HepG2 (cell line): ENCODE results near the gene CGNL1. TPM values are rescaled to one million over a fixed set of nuclear protein-coding genes. Genes with fewer than 3 reads are reported as not detected.

Experiments
- AKAP8 ChIP-seq: sonication (generic); formaldehyde crosslinking; IDR thresholded peaks from 2 replicates; pipeline ENCODE4 v1.5.1; 2020; ENCODE audit warnings: mild to moderate bottlenecking, missing genetic modification reagents
- CBX5 ChIP-seq: sonication (generic); formaldehyde crosslinking; IDR thresholded peaks from 2 replicates; pipeline ENCODE4 v1.4.0; 2020; ENCODE audit warnings: missing genetic modification reagents, borderline replicate concordance
- HES4 ChIP-seq: sonication (generic); formaldehyde crosslinking; IDR thresholded peaks from 2 replicates; pipeline ENCODE4 v1.9.0; 2021; ENCODE audit warnings: mild to moderate bottlenecking, missing genetic modification reagents, borderline replicate concordance
- KLF15 ChIP-seq: sonication (generic); formaldehyde crosslinking; IDR thresholded peaks from 2 replicates; pipeline ENCODE4 v1.8.1; 2023; ENCODE audit warnings: borderline replicate concordance, mild to moderate bottlenecking, inconsistent platforms, missing genetic modification reagents, mixed read lengths
- NFRKB ChIP-seq: fragments of 450-650 bp; IDR thresholded peaks from 2 replicates; pipeline ENCODE4 v1.6.1; 2017
- PLRG1 ChIP-seq: fragments of 450-650 bp; conservative IDR thresholded peaks from 2 replicates; pipeline ENCODE4 v1.6.1; 2016
- SAP130 ChIP-seq: IDR thresholded peaks from 2 replicates; pipeline ENCODE4 v1.6.1; 2016; ENCODE audit warnings: low read depth
- ZKSCAN1 ChIP-seq: fragments of 150-350 bp; IDR thresholded peaks from 2 replicates; pipeline ENCODE4 v1.6.1; 2014; ENCODE audit warnings: low read length
- ZNF337 ChIP-seq: sonication (generic); formaldehyde crosslinking; IDR thresholded peaks from 2 replicates; pipeline ENCODE4 v1.5.1; 2020; ENCODE audit warnings: missing genetic modification reagents, low read depth, mild to moderate bottlenecking, borderline replicate concordance
- ZNF563 ChIP-seq: sonication (generic); formaldehyde crosslinking; IDR thresholded peaks from 2 replicates; pipeline ENCODE4 v1.8.0; 2022; ENCODE audit warnings: mild to moderate bottlenecking, moderate library complexity, missing genetic modification reagents
- ZNF572 ChIP-seq: sonication (generic); formaldehyde crosslinking; IDR thresholded peaks from 2 replicates; pipeline ENCODE4 v1.5.1; 2020; ENCODE audit warnings: mild to moderate bottlenecking, missing genetic modification reagents
- ZNF720 ChIP-seq: sonication (generic); formaldehyde crosslinking; IDR thresholded peaks from 2 replicates; pipeline ENCODE4 v1.4.0; 2020; ENCODE audit warnings: missing genetic modification reagents
- ZSCAN29 ChIP-seq: sonication (generic); formaldehyde crosslinking; conservative IDR thresholded peaks from 2 replicates; pipeline ENCODE4 v1.4.0; 2020; ENCODE audit warnings: mild to moderate bottlenecking, missing genetic modification reagents
- polyA plus RNA-seq, 8 experiments: library from polyadenylated mRNA; depleted of rRNA in 3 of 8; stranded (reverse) in 7 of 8; unstranded in 1 of 8; fragments of >200 nt; fragmentation: Illumina TruSeq in 4 of 8; extraction: Trizol in 4 of 8; gene quantifications; 2 replicates each; pipeline versions ENCODE4 v1.2.1 to v1.2.3, GENCODE V29; 2011 to 2016; ENCODE audit warnings: low read depth in 4 of 8, missing spikeins in 1 of 8, mixed read lengths in 1 of 8; ENCODE audit not compliant: insufficient read depth in 1 of 8
- total RNA-seq, 5 experiments: library from RNA; depleted of rRNA; stranded (reverse); fragments of >200 nt; fragmentation: Illumina TruSeq; extraction: Trizol; gene quantifications; 2 replicates each; pipeline ENCODE4 v1.2.3, GENCODE V29; 2016; ENCODE audit warnings: low read depth in 1 of 5
- TF ChIP-seq, protein P1 (sequence below), 2 experiments: sonication (generic) in 1 of 2; formaldehyde crosslinking in 1 of 2; IDR thresholded peaks; 2 replicates each; pipeline versions ENCODE4 v1.4.0 to v1.6.1; 2018 to 2020; ENCODE audit warnings: missing genetic modification reagents in 2 of 2, borderline replicate concordance in 1 of 2, low read depth in 1 of 2, mild to moderate bottlenecking in 1 of 2, missing biosample characterization in 1 of 2
- TF ChIP-seq, protein P2 (sequence below): IDR thresholded peaks from 2 replicates; pipeline ENCODE4 v1.6.1; 2016; ENCODE audit warnings: low read depth, control low read depth
- TF ChIP-seq, protein P3 (sequence below): sonication (generic); formaldehyde crosslinking; IDR thresholded peaks from 2 replicates; pipeline ENCODE4; 2020; ENCODE audit warnings: missing genetic modification reagents, mild to moderate bottlenecking, borderline replicate concordance
- TF ChIP-seq, protein P4 (sequence below): sonication (generic); formaldehyde crosslinking; IDR thresholded peaks from 2 replicates; pipeline ENCODE4 v1.5.0; 2020; ENCODE audit warnings: mild to moderate bottlenecking, missing genetic modification reagents
- TF ChIP-seq, protein P5 (sequence below): IDR thresholded peaks from 2 replicates; pipeline ENCODE4 v1.6.1; 2016; ENCODE audit warnings: low read depth

Gene CGNL1
- total and polyA plus RNA-seq, 2 of the 13 experiments (the other 11 are each of a cell fraction or from before 2014, with no cell fraction given), result 5.6 to 15.6 TPM

DNA sequence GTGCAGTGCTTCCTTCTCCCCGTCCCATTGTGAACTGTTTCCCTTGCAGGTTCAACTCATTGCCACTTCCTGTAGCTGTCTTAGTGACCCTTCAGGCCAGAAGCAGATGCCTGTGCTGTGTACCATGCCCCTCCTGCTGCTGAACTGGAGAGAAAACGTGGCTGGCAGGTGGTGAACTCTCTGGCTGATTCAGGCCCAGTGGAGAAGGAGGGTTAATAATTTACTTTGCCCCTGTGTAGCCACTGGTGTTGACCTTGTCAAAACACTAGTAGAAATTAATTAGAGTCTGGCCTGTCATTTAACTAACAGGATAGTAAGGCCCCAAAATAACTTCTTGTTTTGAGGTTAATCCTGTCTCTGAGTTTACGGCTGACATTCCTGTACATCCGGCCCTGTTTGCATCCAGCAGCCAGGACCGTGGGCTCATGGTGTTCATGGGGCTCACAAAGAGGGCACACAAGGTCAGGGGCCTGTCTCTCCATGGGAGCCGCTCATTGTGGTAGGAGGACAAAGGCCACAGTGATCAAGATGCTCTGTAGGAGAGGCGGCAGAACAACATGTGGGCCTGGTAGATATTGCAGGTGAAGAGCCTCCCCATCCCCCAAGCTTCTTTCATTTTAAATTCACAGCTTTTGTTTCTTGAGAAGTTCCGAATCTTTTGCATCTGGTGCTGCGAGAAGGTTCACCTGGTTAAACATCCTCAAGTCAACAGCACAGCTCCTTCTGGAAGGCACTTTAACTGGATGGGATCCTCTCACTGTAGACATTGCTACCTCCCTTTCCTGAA is 101.6 kb downstream of the CGNL1 start (continued):
- TF ChIP-seq, protein P1, sequence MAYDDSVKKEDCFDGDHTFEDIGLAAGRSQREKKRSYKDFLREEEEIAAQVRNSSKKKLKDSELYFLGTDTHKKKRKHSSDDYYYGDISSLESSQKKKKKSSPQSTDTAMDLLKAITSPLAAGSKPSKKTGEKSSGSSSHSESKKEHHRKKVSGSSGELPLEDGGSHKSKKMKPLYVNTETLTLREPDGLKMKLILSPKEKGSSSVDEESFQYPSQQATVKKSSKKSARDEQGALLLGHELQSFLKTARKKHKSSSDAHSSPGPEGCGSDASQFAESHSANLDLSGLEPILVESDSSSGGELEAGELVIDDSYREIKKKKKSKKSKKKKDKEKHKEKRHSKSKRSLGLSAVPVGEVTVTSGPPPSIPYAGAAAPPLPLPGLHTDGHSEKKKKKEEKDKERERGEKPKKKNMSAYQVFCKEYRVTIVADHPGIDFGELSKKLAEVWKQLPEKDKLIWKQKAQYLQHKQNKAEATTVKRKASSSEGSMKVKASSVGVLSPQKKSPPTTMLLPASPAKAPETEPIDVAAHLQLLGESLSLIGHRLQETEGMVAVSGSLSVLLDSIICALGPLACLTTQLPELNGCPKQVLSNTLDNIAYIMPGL (CRISPR knock-in tag; IDR thresholded peaks at IDR 0.05; ENCODE audit: borderline replicate concordance in 1 of 2, low read depth in 1 of 2), result peak in 1 of 2 experiments; percentile 41; a peak in 2 of 4 replicates
- TF ChIP-seq CBX5 (CRISPR knock-in tag) (no peak; the same call in 1 of the 2 replicates), AKAP8 (CRISPR knock-in tag) (no peak), PLRG1 (no peak), ZNF572 (CRISPR knock-in tag) (0 out of 2 replicates have a peak, but pooled peaks have one; percentile 16), ZNF720 (no peak), ZNF337 (CRISPR knock-in tag) (0 out of 2 replicates have a peak, but pooled peaks have one; percentile 63), HES4 (CRISPR knock-in tag) (peak; percentile 75; the same call in 1 of the 2 replicates), KLF15 (0 out of 2 replicates have a peak, but pooled peaks have one; percentile 87), ZSCAN29 (CRISPR knock-in tag) (peak; percentile 92), ZKSCAN1 (no peak), SAP130 (CRISPR knock-in tag) (peak; percentile 81; the same call in 1 of the 2 replicates), NFRKB (no peak), ZNF563 (peak; percentile 94; the same call in 1 of the 2 replicates)
- TF ChIP-seq, protein P2, sequence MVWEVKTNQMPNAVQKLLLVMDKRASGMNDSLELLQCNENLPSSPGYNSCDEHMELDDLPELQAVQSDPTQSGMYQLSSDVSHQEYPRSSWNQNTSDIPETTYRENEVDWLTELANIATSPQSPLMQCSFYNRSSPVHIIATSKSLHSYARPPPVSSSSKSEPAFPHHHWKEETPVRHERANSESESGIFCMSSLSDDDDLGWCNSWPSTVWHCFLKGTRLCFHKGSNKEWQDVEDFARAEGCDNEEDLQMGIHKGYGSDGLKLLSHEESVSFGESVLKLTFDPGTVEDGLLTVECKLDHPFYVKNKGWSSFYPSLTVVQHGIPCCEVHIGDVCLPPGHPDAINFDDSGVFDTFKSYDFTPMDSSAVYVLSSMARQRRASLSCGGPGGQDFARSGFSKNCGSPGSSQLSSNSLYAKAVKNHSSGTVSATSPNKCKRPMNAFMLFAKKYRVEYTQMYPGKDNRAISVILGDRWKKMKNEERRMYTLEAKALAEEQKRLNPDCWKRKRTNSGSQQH (CRISPR knock-in tag), result peak; percentile 17; the same call in 1 of the 2 replicates
- TF ChIP-seq, protein P3, sequence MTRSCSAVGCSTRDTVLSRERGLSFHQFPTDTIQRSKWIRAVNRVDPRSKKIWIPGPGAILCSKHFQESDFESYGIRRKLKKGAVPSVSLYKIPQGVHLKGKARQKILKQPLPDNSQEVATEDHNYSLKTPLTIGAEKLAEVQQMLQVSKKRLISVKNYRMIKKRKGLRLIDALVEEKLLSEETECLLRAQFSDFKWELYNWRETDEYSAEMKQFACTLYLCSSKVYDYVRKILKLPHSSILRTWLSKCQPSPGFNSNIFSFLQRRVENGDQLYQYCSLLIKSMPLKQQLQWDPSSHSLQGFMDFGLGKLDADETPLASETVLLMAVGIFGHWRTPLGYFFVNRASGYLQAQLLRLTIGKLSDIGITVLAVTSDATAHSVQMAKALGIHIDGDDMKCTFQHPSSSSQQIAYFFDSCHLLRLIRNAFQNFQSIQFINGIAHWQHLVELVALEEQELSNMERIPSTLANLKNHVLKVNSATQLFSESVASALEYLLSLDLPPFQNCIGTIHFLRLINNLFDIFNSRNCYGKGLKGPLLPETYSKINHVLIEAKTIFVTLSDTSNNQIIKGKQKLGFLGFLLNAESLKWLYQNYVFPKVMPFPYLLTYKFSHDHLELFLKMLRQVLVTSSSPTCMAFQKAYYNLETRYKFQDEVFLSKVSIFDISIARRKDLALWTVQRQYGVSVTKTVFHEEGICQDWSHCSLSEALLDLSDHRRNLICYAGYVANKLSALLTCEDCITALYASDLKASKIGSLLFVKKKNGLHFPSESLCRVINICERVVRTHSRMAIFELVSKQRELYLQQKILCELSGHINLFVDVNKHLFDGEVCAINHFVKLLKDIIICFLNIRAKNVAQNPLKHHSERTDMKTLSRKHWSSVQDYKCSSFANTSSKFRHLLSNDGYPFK, result peak; percentile 55; the same call in 1 of the 2 replicates
- TF ChIP-seq, protein P4, sequence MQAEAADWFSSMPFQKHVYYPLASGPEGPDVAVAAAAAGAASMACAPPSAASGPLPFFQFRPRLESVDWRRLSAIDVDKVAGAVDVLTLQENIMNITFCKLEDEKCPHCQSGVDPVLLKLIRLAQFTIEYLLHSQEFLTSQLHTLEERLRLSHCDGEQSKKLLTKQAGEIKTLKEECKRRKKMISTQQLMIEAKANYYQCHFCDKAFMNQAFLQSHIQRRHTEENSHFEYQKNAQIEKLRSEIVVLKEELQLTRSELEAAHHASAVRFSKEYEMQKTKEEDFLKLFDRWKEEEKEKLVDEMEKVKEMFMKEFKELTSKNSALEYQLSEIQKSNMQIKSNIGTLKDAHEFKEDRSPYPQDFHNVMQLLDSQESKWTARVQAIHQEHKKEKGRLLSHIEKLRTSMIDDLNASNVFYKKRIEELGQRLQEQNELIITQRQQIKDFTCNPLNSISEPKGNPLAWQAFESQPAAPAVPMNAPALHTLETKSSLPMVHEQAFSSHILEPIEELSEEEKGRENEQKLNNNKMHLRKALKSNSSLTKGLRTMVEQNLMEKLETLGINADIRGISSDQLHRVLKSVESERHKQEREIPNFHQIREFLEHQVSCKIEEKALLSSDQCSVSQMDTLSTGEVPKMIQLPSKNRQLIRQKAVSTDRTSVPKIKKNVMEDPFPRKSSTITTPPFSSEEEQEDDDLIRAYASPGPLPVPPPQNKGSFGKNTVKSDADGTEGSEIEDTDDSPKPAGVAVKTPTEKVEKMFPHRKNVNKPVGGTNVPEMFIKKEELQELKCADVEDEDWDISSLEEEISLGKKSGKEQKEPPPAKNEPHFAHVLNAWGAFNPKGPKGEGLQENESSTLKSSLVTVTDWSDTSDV (CRISPR knock-in tag), result no peak
- TF ChIP-seq, protein P5, sequence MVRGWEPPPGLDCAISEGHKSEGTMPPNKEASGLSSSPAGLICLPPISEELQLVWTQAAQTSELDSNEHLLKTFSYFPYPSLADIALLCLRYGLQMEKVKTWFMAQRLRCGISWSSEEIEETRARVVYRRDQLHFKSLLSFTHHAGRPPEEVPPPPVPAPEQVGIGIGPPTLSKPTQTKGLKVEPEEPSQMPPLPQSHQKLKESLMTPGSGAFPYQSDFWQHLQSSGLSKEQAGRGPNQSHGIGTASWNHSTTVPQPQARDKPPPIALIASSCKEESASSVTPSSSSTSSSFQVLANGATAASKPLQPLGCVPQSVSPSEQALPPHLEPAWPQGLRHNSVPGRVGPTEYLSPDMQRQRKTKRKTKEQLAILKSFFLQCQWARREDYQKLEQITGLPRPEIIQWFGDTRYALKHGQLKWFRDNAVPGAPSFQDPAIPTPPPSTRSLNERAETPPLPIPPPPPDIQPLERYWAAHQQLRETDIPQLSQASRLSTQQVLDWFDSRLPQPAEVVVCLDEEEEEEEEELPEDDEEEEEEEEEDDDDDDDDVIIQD (CRISPR knock-in tag), result peak; percentile 9; the same call in 1 of the 2 replicates
